ENCODE data around the gene PRRC2C. TPM values are rescaled to one million over a fixed set of nuclear protein-coding genes. Genes with fewer than 3 reads are reported as not detected.
"Not testable (repeated sequence)": the region's sequence is repeated elsewhere in the genome, so short reads cannot be mapped to it uniquely, and the experiment has no call there.

Gene PRRC2C
- total and polyA plus RNA-seq, 2 experiments from 2014 or later: 47.0 to 88.9 TPM

DNA sequence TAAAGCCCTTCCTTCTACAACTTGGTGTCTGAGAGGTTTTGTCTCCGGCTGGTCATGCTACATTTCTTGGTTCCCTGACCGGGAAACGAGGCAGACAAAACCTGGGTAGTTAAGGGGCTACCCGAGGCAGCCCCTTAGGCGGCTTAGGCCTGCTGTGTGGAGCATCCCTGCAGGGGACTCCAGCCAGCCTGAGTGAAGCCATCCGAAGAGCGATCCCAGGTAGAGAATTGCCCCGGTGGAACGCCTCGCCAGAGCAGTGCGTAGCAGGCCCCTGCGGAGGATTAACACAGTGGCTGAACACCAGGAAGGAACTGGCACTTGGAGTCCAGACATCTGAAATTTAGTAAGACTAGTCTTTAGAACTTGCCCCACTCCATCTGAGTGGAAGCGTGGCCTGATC is 115.5 kb downstream of the PRRC2C start:
- DNase-seq: no peak
- Histone ChIP-seq H3K4me1 (ENCODE audit: insufficient read depth) (no peaks in the 10 kb centered on the region), H3K4me2 (ENCODE audit: unreplicated experiment) (no peak overlapping the region), H3K36me3 (ENCODE audit: low read depth) (0 out of 2 replicates have a peak, but pooled peaks cover 3% of the 10 kb centered on the region), H4K20me1 (ENCODE audit: insufficient read depth) (no peaks in the 10 kb centered on the region), H3K9ac (no peak overlapping the region), H2AFZ (no peak overlapping the region), H3F3A (ENCODE audit: insufficient read depth) (no peaks in the 10 kb centered on the region), H3K27me3 (replicated peaks; ENCODE audit: insufficient read depth) (no peaks in the 10 kb centered on the region), H3K9me2 (ENCODE audit: insufficient read depth) (no peaks in the 10 kb centered on the region), H3K79me2 (ENCODE audit: insufficient read depth) (no peaks in the 10 kb centered on the region), H3K27ac (no peak overlapping the region), H3K4me3 (no peak overlapping the region), H3K9me3 (ENCODE audit: low read depth) (no peaks in the 10 kb centered on the region)
- TF ChIP-seq EZH2 (IDR thresholded peaks at IDR 0.05; ENCODE audit: insufficient read depth, poor library complexity, severe bottlenecking) (no peak), EZH2phosphoT487 (IDR thresholded peaks at IDR 0.05; ENCODE audit: insufficient read depth, low read depth) (no peak)
- 88 to 94% methylated on average over 6 to 13 of the region's 13 CpGs for WGBS, 2 experiments (ENCODE audit: low coverage in 1 of 2, low lambda C conversion rate in 2 of 2, missing lambda C conversion rate in 2 of 2)
- in situ Hi-C loops (cut with MboI): no loop called here

DNA sequence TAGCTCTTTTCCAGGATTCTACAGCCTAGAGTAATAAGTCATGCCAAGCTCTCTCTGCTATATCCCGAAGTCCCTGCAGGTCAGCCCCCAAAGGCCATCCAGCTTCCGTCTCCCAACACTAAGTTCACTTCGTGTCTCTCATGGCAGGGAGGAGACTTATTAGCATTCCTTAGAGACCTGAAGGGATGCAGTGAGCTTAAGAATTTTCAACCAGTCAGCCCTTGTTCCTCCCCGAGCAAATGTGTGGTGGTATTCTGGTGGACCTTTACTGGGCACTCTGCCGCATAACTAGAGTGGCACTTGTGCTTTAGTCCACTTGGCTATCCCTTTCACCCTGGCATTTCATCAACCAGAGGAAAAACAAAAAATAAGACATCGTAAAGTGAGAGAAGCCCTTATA is 117.7 kb downstream of the PRRC2C start:
- H3K27me3 ChIP-seq (replicated peaks; ENCODE audit: insufficient read depth); H2AFZ ChIP-seq; H3K36me3 ChIP-seq (ENCODE audit: low read depth); H3K4me2 ChIP-seq (ENCODE audit: unreplicated experiment); H3K27ac ChIP-seq; H3K4me3 ChIP-seq; H3K4me1 ChIP-seq (ENCODE audit: insufficient read depth); H3K79me2 ChIP-seq (ENCODE audit: insufficient read depth); H3K9me3 ChIP-seq (ENCODE audit: low read depth); DNase-seq; H3K9ac ChIP-seq; H4K20me1 ChIP-seq (ENCODE audit: insufficient read depth); H3F3A ChIP-seq (ENCODE audit: insufficient read depth); in situ Hi-C loops (cut with MboI); H3K9me2 ChIP-seq (ENCODE audit: insufficient read depth): not testable (repeated sequence)
- 96 to 98% methylated on average over 6 of the region's 6 CpGs for WGBS, 2 experiments (ENCODE audit: low coverage in 1 of 2, low lambda C conversion rate in 2 of 2, missing lambda C conversion rate in 2 of 2)

DNA sequence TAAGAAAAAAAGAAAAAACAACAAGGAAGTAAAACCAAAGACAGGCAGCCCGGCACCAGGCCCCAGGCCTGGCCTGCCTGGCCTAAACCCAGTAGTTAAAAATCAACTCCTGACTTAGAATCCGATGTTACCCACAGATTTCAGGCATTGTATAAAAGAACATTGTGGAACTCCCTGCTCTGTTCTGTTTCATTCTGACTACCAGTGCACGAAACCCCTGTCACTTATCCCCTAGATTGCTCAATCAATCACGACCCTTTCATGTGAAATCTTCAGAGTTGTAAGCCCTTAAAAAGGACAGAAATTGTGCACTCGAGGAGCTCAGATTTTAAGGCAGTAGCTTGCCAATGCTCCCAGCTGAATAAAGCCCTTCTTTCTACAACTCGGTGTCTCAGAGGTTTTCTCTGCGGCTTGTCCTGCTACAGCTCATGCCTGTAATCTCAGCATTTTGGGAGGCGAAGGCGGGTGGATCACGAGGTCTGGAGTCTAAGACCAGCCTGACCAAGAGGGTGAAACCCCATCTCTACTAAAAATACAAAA is 121.1 kb downstream of the PRRC2C start:
- WGBS, 2 experiments (ENCODE audit: low coverage in 1 of 2, low lambda C conversion rate in 2 of 2, missing lambda C conversion rate in 2 of 2): 82 to 84% methylated on average over 10 of the region's 10 CpGs
- no peak overlapping the region for H2AFZ ChIP-seq
- no peaks in the 10 kb centered on the region for H3K9me3 ChIP-seq (ENCODE audit: low read depth)
- H3K27me3 ChIP-seq (replicated peaks; ENCODE audit: insufficient read depth): no peaks in the 10 kb centered on the region
- no peaks in the 10 kb centered on the region for H4K20me1 ChIP-seq (ENCODE audit: insufficient read depth)
- H3K9ac ChIP-seq: no peak overlapping the region
- H3K79me2 ChIP-seq (ENCODE audit: insufficient read depth): no peaks in the 10 kb centered on the region
- no peak overlapping the region for H3K27ac ChIP-seq
- in situ Hi-C loops (cut with MboI): no loop called here
- TF ChIP-seq EZH2phosphoT487 (IDR thresholded peaks at IDR 0.05; ENCODE audit: insufficient read depth, low read depth) (no peak), EZH2 (IDR thresholded peaks at IDR 0.05; ENCODE audit: insufficient read depth, poor library complexity, severe bottlenecking) (no peak)
- H3K9me2 ChIP-seq (ENCODE audit: insufficient read depth): no peaks in the 10 kb centered on the region
- H3K4me3 ChIP-seq: no peak overlapping the region
- peaks cover 7% of the 10 kb centered on the region for H3K4me1 ChIP-seq (ENCODE audit: insufficient read depth)
- H3K36me3 ChIP-seq (ENCODE audit: low read depth): no peaks in the 10 kb centered on the region
- no peak overlapping the region for H3K4me2 ChIP-seq (ENCODE audit: unreplicated experiment)
- peaks cover 12% of the 10 kb centered on the region; the same call in 1 of the 2 replicates for H3F3A ChIP-seq (ENCODE audit: insufficient read depth)
- no peak for DNase-seq

DNA sequence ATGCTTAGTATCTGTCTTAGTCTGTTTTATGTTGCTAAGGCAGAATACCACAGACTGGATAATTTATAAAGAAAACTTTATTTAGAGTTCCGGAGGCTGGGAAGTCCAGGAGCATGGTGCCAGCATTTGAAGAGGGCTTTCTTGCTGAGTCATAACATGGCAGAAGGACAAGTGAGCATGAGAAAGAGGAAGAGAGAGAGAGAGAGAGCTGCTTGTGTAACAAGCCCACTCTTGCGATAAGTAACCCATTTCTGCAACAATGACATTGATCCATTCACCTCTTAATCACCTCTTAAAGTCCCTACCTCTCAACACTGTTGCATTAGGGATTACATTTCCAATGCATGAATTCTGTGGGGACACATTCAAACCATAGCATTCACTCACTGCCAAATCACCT is 125.1 kb downstream of the PRRC2C start:
- no peaks in the 10 kb centered on the region for H3K9me2 ChIP-seq (ENCODE audit: insufficient read depth)
- no peaks in the 10 kb centered on the region for H3K9me3 ChIP-seq (ENCODE audit: low read depth)
- TF ChIP-seq EZH2phosphoT487 (IDR thresholded peaks at IDR 0.05; ENCODE audit: insufficient read depth, low read depth) (no peak), EZH2 (IDR thresholded peaks at IDR 0.05; ENCODE audit: insufficient read depth, poor library complexity, severe bottlenecking) (no peak)
- no peak overlapping the region for H3K4me2 ChIP-seq (ENCODE audit: unreplicated experiment)
- H3K79me2 ChIP-seq (ENCODE audit: insufficient read depth): no peaks in the 10 kb centered on the region
- H3K9ac ChIP-seq: no peak overlapping the region
- no peaks in the 10 kb centered on the region for H3K36me3 ChIP-seq (ENCODE audit: low read depth)
- H3K27me3 ChIP-seq (replicated peaks; ENCODE audit: insufficient read depth): no peaks in the 10 kb centered on the region
- in situ Hi-C loops (cut with MboI): no loop called here
- WGBS, 2 experiments (ENCODE audit: low coverage in 1 of 2, low lambda C conversion rate in 2 of 2, missing lambda C conversion rate in 2 of 2): 42 to 45% methylated on average over 2 of the region's 2 CpGs
- peaks cover 7% of the 10 kb centered on the region for H3K4me1 ChIP-seq (ENCODE audit: insufficient read depth)
- peaks cover 12% of the 10 kb centered on the region; the same call in 1 of the 2 replicates for H3F3A ChIP-seq (ENCODE audit: insufficient read depth)
- no peak overlapping the region for H2AFZ ChIP-seq
- no peak overlapping the region for H3K4me3 ChIP-seq
- no peak overlapping the region for H3K27ac ChIP-seq
- peak; percentile 77 for DNase-seq
- H4K20me1 ChIP-seq (ENCODE audit: insufficient read depth): no peaks in the 10 kb centered on the region

DNA sequence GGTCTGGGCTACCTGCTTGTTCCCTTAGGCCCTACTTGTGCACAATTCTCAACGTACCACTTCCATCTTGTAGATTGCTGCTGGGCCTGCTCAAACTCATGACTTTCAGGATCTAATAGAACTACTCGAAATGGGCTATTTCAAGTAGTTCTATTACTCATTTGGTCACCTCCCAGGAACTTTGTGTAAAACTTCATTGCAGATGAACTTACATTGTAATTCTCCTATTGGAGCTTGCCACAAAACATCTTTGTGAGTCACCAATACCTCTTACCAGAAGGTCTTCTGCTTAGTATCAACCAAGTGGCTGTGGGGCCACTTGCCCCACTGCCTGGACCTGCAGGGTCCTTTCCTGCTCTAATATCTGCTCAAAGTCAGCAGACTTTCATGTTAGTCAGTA is 126.0 kb downstream of the PRRC2C start:
- H3K4me3 ChIP-seq: no peak overlapping the region
- peaks cover 12% of the 10 kb centered on the region; the same call in 1 of the 2 replicates for H3F3A ChIP-seq (ENCODE audit: insufficient read depth)
- no peak overlapping the region for H3K9ac ChIP-seq
- no peaks in the 10 kb centered on the region for H3K27me3 ChIP-seq (replicated peaks; ENCODE audit: insufficient read depth)
- no peaks in the 10 kb centered on the region for H3K9me2 ChIP-seq (ENCODE audit: insufficient read depth)
- no peak overlapping the region for H2AFZ ChIP-seq
- H3K36me3 ChIP-seq (ENCODE audit: low read depth): no peaks in the 10 kb centered on the region
- H3K27ac ChIP-seq: no peak overlapping the region
- H4K20me1 ChIP-seq (ENCODE audit: insufficient read depth): no peaks in the 10 kb centered on the region
- 49 to 54% methylated on average over 2 of the region's 2 CpGs for WGBS, 2 experiments (ENCODE audit: low coverage in 1 of 2, low lambda C conversion rate in 2 of 2, missing lambda C conversion rate in 2 of 2)
- in situ Hi-C loops (cut with MboI): no loop called here
- peak; percentile 67 for DNase-seq
- TF ChIP-seq EZH2 (IDR thresholded peaks at IDR 0.05; ENCODE audit: insufficient read depth, poor library complexity, severe bottlenecking) (no peak), EZH2phosphoT487 (IDR thresholded peaks at IDR 0.05; ENCODE audit: insufficient read depth, low read depth) (no peak)
- no peaks in the 10 kb centered on the region for H3K9me3 ChIP-seq (ENCODE audit: low read depth)
- H3K4me1 ChIP-seq (ENCODE audit: insufficient read depth): peaks cover 7% of the 10 kb centered on the region
- no peak overlapping the region for H3K4me2 ChIP-seq (ENCODE audit: unreplicated experiment)
- H3K79me2 ChIP-seq (ENCODE audit: insufficient read depth): no peaks in the 10 kb centered on the region

Data from GM23248 (cell line).